NCI-H2107 treated with DMSO at 0.1 percent for 48 hours (cell line): ENCODE measurements around the gene COL6A5.

Experiments
- DNase-seq: peaks from one replicate; lab custom pipeline; 2025; ENCODE audit not compliant: unreplicated experiment; lab: John Stamatoyannopoulos, UW

Gene COL6A5

DNA sequence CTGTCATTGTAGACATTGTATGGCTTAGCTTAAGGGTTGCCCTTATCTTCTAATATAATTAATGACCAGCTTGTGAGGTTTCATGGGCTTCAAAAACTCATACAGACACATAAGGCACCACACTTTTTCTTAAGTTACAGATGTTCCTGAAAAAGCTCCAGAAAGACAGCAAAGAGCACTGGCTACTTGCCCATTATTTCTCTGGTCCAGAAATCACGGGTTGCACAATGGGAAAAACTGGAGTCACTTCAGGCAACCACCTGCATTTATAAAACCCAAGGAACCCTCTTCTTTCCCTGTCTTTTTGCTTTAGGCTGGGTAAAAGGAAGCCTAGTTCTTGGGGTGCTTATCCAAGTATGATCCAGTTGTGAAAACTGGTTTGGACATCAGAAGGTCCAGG is 169.2 kb downstream of the COL6A5 start:
- DNase-seq, result no peak

DNA sequence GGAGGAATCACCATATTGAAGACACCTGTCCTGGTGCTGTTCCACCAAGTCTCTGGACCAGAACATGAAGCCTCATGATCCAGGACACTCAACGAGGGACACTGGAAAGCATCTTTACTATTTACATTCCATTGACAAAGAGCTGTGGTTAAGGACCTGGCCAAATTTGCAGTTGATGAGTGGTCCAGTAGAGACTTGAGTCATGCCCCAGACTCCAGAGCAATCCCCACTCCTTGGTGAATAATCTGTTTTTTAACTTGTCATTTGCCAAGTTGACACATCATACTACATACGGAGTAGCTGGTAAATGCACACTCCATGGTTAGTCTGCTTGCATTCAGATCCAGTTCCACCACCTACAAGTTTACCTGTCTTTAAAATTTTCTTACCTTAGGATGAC is 170.3 kb downstream of the COL6A5 start:
- no peak for DNase-seq

DNA sequence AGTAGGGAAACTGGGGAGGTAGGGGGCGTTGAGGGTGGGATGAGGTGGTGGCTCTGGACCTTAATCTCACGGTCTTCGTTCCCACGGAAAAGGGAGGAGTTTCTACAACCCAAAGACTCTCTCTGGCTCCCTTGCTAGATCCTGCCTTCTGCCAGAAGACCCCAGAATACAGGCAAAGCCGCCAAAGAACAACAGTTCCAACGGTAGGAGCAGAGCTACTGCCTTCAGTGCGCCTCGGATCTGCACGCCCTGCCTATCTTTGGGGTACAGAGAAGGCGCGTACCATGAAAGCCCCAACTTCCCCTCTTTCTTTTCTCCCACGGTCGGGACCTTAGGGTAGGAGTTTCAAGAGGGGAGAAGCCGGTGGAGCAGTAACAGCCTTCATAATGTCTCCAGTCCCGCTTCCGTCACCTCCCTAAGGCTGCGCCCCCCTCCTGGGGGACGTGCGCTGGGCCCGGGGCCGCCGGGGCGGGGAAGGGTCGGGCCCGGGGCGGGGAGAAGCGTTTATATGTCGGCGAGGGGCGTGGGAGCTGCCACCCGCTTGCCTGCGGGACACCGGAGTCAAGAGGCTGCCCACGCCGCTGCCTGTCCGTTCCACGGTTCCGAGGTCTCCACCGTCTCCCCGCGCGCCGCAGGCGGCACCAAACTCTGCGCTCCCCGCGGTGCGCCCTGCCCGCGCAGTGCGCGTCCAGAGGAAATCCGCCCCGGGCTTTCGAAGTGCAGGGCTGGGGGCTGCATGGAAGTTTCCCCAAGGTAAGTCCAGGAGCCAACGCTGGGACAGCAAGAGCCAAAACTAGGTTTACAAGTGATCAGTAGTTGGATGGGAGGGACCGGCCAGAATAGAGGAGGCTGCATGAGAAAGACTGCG is 171.4 kb downstream of the COL6A5 start, which contains the start of gene COL6A6:
TSS of gene COL6A6 (plus strand) at position 533 of the 868 bp plus-strand sequence. CDS start 43,188 bp downstream, outside the sequence.
- no peak for DNase-seq

GRCh38 chr3:130517602-130518001 is 172.1 kb downstream of the COL6A5 start:
- DNase-seq, result peak; percentile 16

GRCh38 chr3:130519754-130520153 is 174.3 kb downstream of the COL6A5 start:
- DNase-seq, result no peak

GRCh38 chr3:130522399-130522798 is 176.9 kb downstream of the COL6A5 start:
- DNase-seq, result no peak

GRCh38 chr3:130527426-130527825 is 182.0 kb downstream of the COL6A5 start:
- no peak for DNase-seq

GRCh38 chr3:130528120-130528519 is 182.6 kb downstream of the COL6A5 start:
- DNase-seq, result no peak

GRCh38 chr3:130529486-130530215 is 184.2 kb downstream of the COL6A5 start:
- peak; percentile 88 for DNase-seq

- DNase-seq, result no peak
These were observed 187.8 kb downstream of the COL6A5 start for GRCh38 chr3:130533247-130533646.
